CD4-positive, alpha-beta T cell treated with Interleukin-15 for 1 hour (primary cell): ENCODE data around the gene CHST13.

Source experiments
- DNase-seq: peaks from one replicate; pipeline ENCODE4 v3.0.0-alpha.2; 2020

CHST13 gene

GRCh38 chr3:126510308-126510910, 13.5 kb upstream of the CHST13 start:
- DNase-seq, result peak; percentile 9

- no peak for DNase-seq
Measured at GRCh38 chr3:126511291-126511690, 12.7 kb upstream of the CHST13 start.

- no peak for DNase-seq
Measured at GRCh38 chr3:126512026-126512425, 11.9 kb upstream of the CHST13 start.

- DNase-seq, result no peak
Measured at GRCh38 chr3:126512916-126513650, 10.9 kb upstream of the CHST13 start.

- DNase-seq, result no peak
Measured at GRCh38 chr3:126514161-126514560, 9.8 kb upstream of the CHST13 start.

- DNase-seq, result peak; percentile 13
Measured at GRCh38 chr3:126515066-126515706, 8.8 kb upstream of the CHST13 start.

GRCh38 chr3:126516152-126516935, 7.6 kb upstream of the CHST13 start:
- DNase-seq, result peak; percentile 6

- DNase-seq, result peak; percentile 13
Measured at GRCh38 chr3:126516936-126517290, 7.0 kb upstream of the CHST13 start.

- DNase-seq, result peak; percentile 15
Measured at GRCh38 chr3:126517291-126517951, 6.5 kb upstream of the CHST13 start, which contains the start of gene UROC1. Gene UROC1, minus strand, starts transcription at chr3:126517773. Its CDS starts 54 bp downstream, at chr3:126517719.

GRCh38 chr3:126517986-126518778, 5.8 kb upstream of the CHST13 start:
- peak; percentile 6 for DNase-seq

- no peak for DNase-seq
Measured at GRCh38 chr3:126518779-126519177, 5.2 kb upstream of the CHST13 start.

- DNase-seq, result peak; percentile 14
Measured at GRCh38 chr3:126519506-126520455, 4.2 kb upstream of the CHST13 start.

- DNase-seq, result peak; percentile 16
Measured at GRCh38 chr3:126521122-126521891, 2.6 kb upstream of the CHST13 start.

- no peak for DNase-seq
Measured at GRCh38 chr3:126522363-126522788, 1.6 kb upstream of the CHST13 start.

- peak; percentile 37 for DNase-seq
Measured at GRCh38 chr3:126524429-126524988, 554 bp downstream of the CHST13 start.

- DNase-seq, result peak; percentile 3
Measured at GRCh38 chr3:126525091-126525852, 1.3 kb downstream of the CHST13 start.

GRCh38 chr3:126525853-126526667, 2.1 kb downstream of the CHST13 start:
- DNase-seq, result no peak

GRCh38 chr3:126526668-126527005, 2.7 kb downstream of the CHST13 start:
- DNase-seq, result peak; percentile 5
